ENCODE data around the gene DNMT3L.

GRCh38 chr21:44291936-44292811, 30.5 kb upstream of the DNMT3L start:
- TF ChIP-seq CTCF (IDR thresholded peaks at IDR 0.05 in 8 of 11, conservative IDR thresholded peaks at IDR 0.05 in 3 of 11) = no peak
- TF ChIP-seq POLR2A (IDR thresholded peaks at IDR 0.05) = no peak
- no peak for TF ChIP-seq POLR2AphosphoS5 (IDR thresholded peaks at IDR 0.05)

Measured in spleen (tissue), 7 donors.